IPS DF 6.9 (cell line): ENCODE measurements around the gene HSF2BP.
A peak's percentile ranks its signal among the peaks of the same experiment; 100 is the strongest.
"Not testable (repeated sequence)": the region's sequence is repeated elsewhere in the genome, so short reads cannot be mapped to it uniquely, and the experiment has no call there.

Experiments used
- DNase-seq: peaks from one replicate; pipeline ENCODE4 v3.0.0-alpha.2; 2013; ENCODE audit warnings: low read depth, low spot score
- H3K27ac ChIP-seq: one replicate; pipeline ENCODE4 v1.5.1; 2013; ENCODE audit warnings: low read length, control low read depth
- H3K27me3 ChIP-seq: 2 replicates; pipeline ENCODE4 v1.6.1; 2013; ENCODE audit warnings: mild to moderate bottlenecking, low read length; ENCODE audit not compliant: control insufficient read depth, insufficient read depth
- H3K36me3 ChIP-seq: 2 replicates; pipeline ENCODE4 v1.6.1; 2013; ENCODE audit warnings: low read length; ENCODE audit not compliant: control insufficient read depth, insufficient read depth
- H3K4me1 ChIP-seq: 2 replicates; pipeline ENCODE4 v1.6.1; 2013; ENCODE audit warnings: low read length; ENCODE audit not compliant: control insufficient read depth, insufficient read depth
- H3K4me3 ChIP-seq: 2 replicates; pipeline ENCODE4 v1.5.1; 2013; ENCODE audit warnings: mild to moderate bottlenecking, low read length
- H3K9me3 ChIP-seq: 2 replicates; pipeline ENCODE4 v1.6.1; 2013; ENCODE audit warnings: low read length, inconsistent platforms; ENCODE audit not compliant: control insufficient read depth, insufficient read depth
- WGBS: extraction: QIAGEN DNeasy Blood & Tissue Kit; methylation state at CpG from one replicate; pipeline ENCODE4 v1.1.7; 2013; ENCODE audit warnings: mixed read lengths, missing lambda C conversion rate; ENCODE audit not compliant: insufficient read length, insufficient coverage; 5-methylcytosine and 5-hydroxymethylcytosine counted together

The HSF2BP gene

DNA sequence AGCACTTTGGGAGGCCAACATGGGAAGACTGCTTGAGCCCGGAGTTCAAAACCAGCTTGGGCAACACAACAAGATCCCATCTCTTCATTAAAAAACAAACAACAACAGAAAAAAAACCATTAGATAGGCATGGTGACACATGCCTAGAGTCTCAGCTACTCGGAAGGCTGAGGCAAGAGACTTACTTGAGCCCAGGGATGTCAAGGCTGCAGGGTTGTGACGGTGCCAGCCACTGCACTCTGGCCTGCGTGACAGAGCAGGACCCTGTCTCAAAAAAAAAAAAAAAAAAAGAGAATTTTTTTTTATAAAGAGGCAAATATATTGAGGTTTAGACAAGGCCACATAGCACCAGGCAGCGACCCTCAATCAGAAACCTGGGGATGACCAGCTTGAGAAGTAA lies 62.7 kb downstream of the HSF2BP start:
- H3K36me3 ChIP-seq, result no peaks in the 10 kb centered on the region
- no peak overlapping the region for H3K4me3 ChIP-seq
- DNase-seq, result no peak
- no peaks in the 10 kb centered on the region for H3K27me3 ChIP-seq
- no CpG with 5 or more reads among the region's 5 CpGs for WGBS
- no peaks in the 10 kb centered on the region for H3K4me1 ChIP-seq
- no peaks in the 10 kb centered on the region for H3K9me3 ChIP-seq
- H3K27ac ChIP-seq, result no peak overlapping the region

- H3K27me3 ChIP-seq, H3K4me3 ChIP-seq, DNase-seq, H3K9me3 ChIP-seq, H3K36me3 ChIP-seq, H3K27ac ChIP-seq, H3K4me1 ChIP-seq: not testable (repeated sequence)
- WGBS, result no CpG with 5 or more reads among the region's 8 CpGs
Measured at GRCh38 chr21:43595769-43596168, 63.5 kb downstream of the HSF2BP start.

DNA sequence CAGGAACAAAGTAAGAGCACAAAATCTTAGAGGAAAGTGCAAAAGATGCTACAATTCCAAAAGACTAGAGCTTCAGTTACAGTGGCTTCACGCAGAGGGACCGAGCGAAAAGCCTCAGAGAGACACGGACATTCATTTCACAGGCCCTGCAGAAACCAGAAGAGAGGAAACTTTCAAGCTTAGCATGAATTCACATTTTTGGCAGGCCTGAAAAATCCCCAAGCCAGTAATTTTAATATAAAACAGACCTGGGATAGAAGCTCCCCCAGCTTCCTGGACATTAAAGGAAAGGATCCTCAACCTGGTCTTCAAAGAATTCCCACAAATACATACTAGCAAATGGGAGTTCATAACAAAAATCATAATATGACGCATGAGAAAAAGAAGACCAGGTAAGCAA lies 66.2 kb downstream of the HSF2BP start:
- no peaks in the 10 kb centered on the region for H3K27me3 ChIP-seq
- no peaks in the 10 kb centered on the region for H3K9me3 ChIP-seq
- no peaks in the 10 kb centered on the region for H3K36me3 ChIP-seq
- no peaks in the 10 kb centered on the region for H3K4me1 ChIP-seq
- no CpG with 5 or more reads among the region's 5 CpGs for WGBS
- no peak overlapping the region for H3K27ac ChIP-seq
- H3K4me3 ChIP-seq, result no peak overlapping the region
- no peak for DNase-seq

DNA sequence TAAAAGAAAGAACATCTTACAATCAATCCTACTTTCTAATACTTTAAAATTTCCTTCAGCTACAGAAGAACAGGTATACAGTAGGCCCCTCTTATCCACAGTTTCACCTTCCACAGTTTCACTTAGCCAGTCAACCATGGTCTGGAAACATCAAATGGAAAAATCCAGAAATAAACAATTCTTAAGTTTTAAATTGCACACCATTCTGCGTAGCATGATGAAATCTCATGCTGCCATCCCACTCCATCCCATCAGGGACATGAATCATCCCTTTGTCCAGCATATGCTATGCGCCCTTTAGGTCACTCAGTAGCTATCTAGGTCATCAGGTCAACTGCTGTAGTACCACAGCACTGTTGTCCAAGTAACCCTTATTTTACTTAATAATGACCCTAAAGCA lies 67.7 kb downstream of the HSF2BP start:
- no peak for DNase-seq
- Histone ChIP-seq H3K27ac (no peak overlapping the region), H3K9me3 (no peaks in the 10 kb centered on the region), H3K27me3 (no peaks in the 10 kb centered on the region), H3K4me3 (no peak overlapping the region), H3K4me1 (no peaks in the 10 kb centered on the region), H3K36me3 (no peaks in the 10 kb centered on the region)
- WGBS, result no CpG with 5 or more reads among the region's 2 CpGs

DNA sequence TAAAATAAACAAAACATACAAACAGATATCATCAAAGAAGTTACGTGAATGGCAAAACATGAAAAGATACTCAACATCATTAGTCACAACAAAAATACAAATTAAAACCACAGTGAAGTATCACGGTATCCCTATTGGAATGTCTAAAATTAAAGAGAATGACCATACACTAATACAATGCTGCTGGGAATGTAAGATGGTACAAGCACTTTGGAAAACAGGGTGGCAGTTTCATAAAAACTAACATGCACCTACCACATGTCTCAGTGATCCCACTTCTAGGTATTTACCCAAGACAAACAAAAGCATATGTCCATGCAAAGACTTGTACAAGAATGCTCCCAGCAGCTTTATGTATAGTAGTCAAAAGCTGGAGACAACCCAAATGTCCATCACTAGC lies 69.1 kb downstream of the HSF2BP start:
- Histone ChIP-seq H3K27me3 (no peaks in the 10 kb centered on the region), H3K4me3 (no peak overlapping the region), H3K36me3 (no peaks in the 10 kb centered on the region), H3K9me3 (no peaks in the 10 kb centered on the region), H3K27ac (no peak overlapping the region), H3K4me1 (peaks cover 1% of the 10 kb centered on the region; the same call in 1 of the 2 replicates)
- no peak for DNase-seq
- 100% methylated on average over 1 of the region's 2 CpGs for WGBS

GRCh38 chr21:43588957-43589356 lies 70.3 kb downstream of the HSF2BP start:
- H3K4me3 ChIP-seq, result no peak overlapping the region
- WGBS, result no CpG with 5 or more reads among the region's 1 CpG
- no peaks in the 10 kb centered on the region for H3K27me3 ChIP-seq
- H3K36me3 ChIP-seq, result no peaks in the 10 kb centered on the region
- H3K9me3 ChIP-seq, result no peaks in the 10 kb centered on the region
- DNase-seq, result no peak
- peaks cover 1% of the 10 kb centered on the region; the same call in 1 of the 2 replicates for H3K4me1 ChIP-seq
- no peak overlapping the region for H3K27ac ChIP-seq

- Histone ChIP-seq H3K9me3 (no peaks in the 10 kb centered on the region), H3K4me3 (no peak overlapping the region), H3K27ac (no peak overlapping the region), H3K4me1 (peaks cover 1% of the 10 kb centered on the region; the same call in 1 of the 2 replicates), H3K36me3 (no peaks in the 10 kb centered on the region), H3K27me3 (no peaks in the 10 kb centered on the region)
- DNase-seq, result peak; percentile 22
- no CpG with 5 or more reads among the region's 9 CpGs for WGBS
Measured at GRCh38 chr21:43585924-43586413, 73.3 kb downstream of the HSF2BP start.

GRCh38 chr21:43585514-43585913 lies 73.8 kb downstream of the HSF2BP start:
- H3K27ac ChIP-seq, result no peak overlapping the region
- peaks cover 1% of the 10 kb centered on the region; the same call in 1 of the 2 replicates for H3K4me1 ChIP-seq
- WGBS, result no CpG with 5 or more reads among the region's 4 CpGs
- H3K36me3 ChIP-seq, result no peaks in the 10 kb centered on the region
- H3K27me3 ChIP-seq, result no peaks in the 10 kb centered on the region
- no peak for DNase-seq
- no peak overlapping the region for H3K4me3 ChIP-seq
- no peaks in the 10 kb centered on the region for H3K9me3 ChIP-seq

DNA sequence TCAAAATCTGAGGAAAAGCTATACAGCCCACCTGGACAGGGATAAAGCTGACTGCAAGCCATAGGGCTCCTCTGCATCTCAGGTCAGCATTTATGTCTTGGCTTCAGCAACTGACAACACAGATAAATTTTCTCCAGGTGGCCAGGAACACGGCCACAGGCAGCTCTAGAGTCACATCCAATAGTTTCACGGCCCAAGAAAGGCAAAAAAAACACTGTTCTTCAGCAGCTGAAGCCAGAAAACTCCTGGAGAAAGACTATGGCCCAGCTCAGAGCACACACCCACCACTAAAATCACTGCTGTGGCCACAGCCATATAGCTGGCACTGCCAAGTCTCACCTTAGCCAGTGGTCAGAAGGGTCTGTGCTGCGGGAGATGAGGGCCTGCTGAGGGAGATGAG lies 77.8 kb downstream of the HSF2BP start:
- no CpG with 5 or more reads among the region's 3 CpGs for WGBS
- no peaks in the 10 kb centered on the region for H3K36me3 ChIP-seq

DNA sequence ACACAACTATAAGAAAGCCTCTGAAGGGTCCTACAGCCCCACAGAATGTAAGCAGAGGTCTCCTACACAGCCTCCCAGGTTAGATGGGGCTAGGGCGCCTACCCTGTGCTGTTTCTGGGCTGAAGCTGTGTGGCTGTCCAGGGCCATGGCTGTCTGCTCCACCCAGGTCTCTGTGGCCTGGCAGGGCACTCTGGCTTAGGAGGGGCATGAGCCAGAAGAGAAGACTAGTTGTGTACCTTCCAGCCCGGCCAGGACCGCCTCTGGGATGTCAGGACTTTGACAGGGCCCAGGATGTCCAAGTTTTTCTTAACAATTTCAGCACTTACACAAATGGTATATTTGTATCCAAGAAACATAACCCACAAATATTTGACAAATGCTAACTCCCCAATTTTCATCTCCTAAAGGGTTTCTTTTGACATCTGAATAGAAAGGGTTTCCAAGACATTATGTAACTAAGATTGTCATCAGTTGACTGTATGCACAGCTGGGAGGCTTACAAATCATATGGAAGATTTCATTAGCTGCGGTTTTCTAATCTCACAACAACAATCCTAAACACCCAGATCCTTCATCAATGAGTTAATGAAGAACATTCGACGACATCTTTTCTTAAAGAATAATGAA lies 80.5 kb downstream of the HSF2BP start:
- Histone ChIP-seq H3K36me3 (no peaks in the 10 kb centered on the region), H3K27me3 (no peaks in the 10 kb centered on the region), H3K9me3 (no peaks in the 10 kb centered on the region), H3K27ac (no peak overlapping the region), H3K4me1 (no peaks in the 10 kb centered on the region), H3K4me3 (no peak overlapping the region)
- WGBS, result no CpG with 5 or more reads among the region's 6 CpGs
- DNase-seq, result no peak

More for the DNA sequence above, 77.8 kb downstream of the HSF2BP start:
- H3K4me1 ChIP-seq, result peaks cover 1% of the 10 kb centered on the region; the same call in 1 of the 2 replicates
- no peaks in the 10 kb centered on the region for H3K27me3 ChIP-seq
- no peak overlapping the region for H3K4me3 ChIP-seq
- no peak for DNase-seq
- H3K9me3 ChIP-seq, result no peaks in the 10 kb centered on the region
- H3K27ac ChIP-seq, result no peak overlapping the region

DNA sequence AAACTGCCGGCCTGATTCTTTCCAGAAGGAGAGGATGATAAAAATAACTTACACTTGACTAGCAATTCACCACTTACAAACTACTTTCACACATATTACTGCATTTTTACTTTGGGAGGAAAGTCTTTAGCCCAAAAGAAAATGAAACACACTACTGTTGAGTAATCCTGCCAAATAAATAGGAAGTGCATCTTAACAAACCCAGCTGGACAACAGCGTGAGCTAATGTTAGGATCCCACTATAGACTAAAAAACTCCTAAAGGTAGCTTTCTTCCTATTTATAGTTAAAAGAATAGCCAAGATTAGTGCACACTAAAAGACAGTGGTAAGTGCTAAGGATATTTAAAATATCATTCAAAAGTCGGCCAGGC lies 83.8 kb downstream of the HSF2BP start:
- H3K27ac ChIP-seq, result no peak overlapping the region
- H3K4me1 ChIP-seq, result no peaks in the 10 kb centered on the region
- H3K9me3 ChIP-seq, result no peaks in the 10 kb centered on the region
- no peaks in the 10 kb centered on the region for H3K27me3 ChIP-seq
- H3K4me3 ChIP-seq, result no peak overlapping the region
- no peaks in the 10 kb centered on the region for H3K36me3 ChIP-seq
- no CpG with 5 or more reads among the region's 3 CpGs for WGBS
- no peak for DNase-seq
